Skeletal muscle tissue (tissue), 4 donors: ENCODE measurements around the gene SCYL1. TPM values are rescaled to one million over a fixed set of nuclear protein-coding genes. Genes with fewer than 3 reads are reported as not detected.
A peak's percentile ranks its signal among the peaks of the same experiment; 100 is the strongest.
"Not testable (repeated sequence)": the region's sequence is repeated elsewhere in the genome, so short reads cannot be mapped to it uniquely, and the experiment has no call there.

Source experiments
- H3K27ac ChIP-seq: one replicate; pipeline ENCODE4 v1.7.0; 2013; ENCODE audit warnings: mild to moderate bottlenecking, low read depth, low read length, inconsistent platforms
- H3K27me3 ChIP-seq, 3 donors: one replicate each; pipeline ENCODE4 v1.7.0; 2013; ENCODE audit warnings: low read length in 3 of 3; ENCODE audit not compliant: control insufficient read depth in 3 of 3, insufficient read depth in 3 of 3
- H3K36me3 ChIP-seq, 3 donors: one replicate each; pipeline ENCODE4 v1.7.0; 2013; ENCODE audit warnings: low read length in 3 of 3; ENCODE audit not compliant: control insufficient read depth in 3 of 3, insufficient read depth in 3 of 3
- H3K4me1 ChIP-seq, 3 donors: one replicate each; pipeline ENCODE4 v1.7.0; 2013; ENCODE audit warnings: low read length in 3 of 3, mild to moderate bottlenecking in 3 of 3; ENCODE audit not compliant: control insufficient read depth in 3 of 3, insufficient read depth in 3 of 3
- H3K4me3 ChIP-seq, 3 donors: one replicate each; pipeline ENCODE4 v1.7.0; 2013; ENCODE audit warnings: low read length in 3 of 3
- H3K9ac ChIP-seq, 3 donors: one replicate each; pipeline ENCODE4 v1.7.0; 2013; ENCODE audit warnings: low read length in 3 of 3, mild to moderate bottlenecking in 3 of 3, moderate library complexity in 2 of 3, low read depth in 1 of 3
- H3K9me3 ChIP-seq, 3 donors: one replicate each; pipeline ENCODE4 v1.7.0; 2013; ENCODE audit warnings: low read length in 3 of 3; ENCODE audit not compliant: control insufficient read depth in 3 of 3
- total RNA-seq: library from RNA; depleted of rRNA; stranded (reverse); fragments of >200 nt; gene quantifications from one replicate; pipeline ENCODE4 v1.2.3, GENCODE V29; 2014
- donor health status: Osteomylitis.

SCYL1 gene
- total RNA-seq, 1 donor from 2014 or later: 36.0 TPM

GRCh38 chr11:65559535-65559934, 34.7 kb downstream of the SCYL1 start:
- Histone ChIP-seq H3K4me3 (no peak overlapping the region), H3K36me3 (peaks cover 0 to 3% (median 0%) of the 10 kb centered on the region in 3 donors), H3K27me3 (no peaks in the 10 kb centered on the region), H3K9ac (peak overlapping the region; percentile 65 to 84 (median 81)), H3K4me1 (peaks cover 54 to 65% (median 64%) of the 10 kb centered on the region in 3 donors), H3K9me3 (no peaks in the 10 kb centered on the region), H3K27ac (peak overlapping the region; percentile 96)

DNA sequence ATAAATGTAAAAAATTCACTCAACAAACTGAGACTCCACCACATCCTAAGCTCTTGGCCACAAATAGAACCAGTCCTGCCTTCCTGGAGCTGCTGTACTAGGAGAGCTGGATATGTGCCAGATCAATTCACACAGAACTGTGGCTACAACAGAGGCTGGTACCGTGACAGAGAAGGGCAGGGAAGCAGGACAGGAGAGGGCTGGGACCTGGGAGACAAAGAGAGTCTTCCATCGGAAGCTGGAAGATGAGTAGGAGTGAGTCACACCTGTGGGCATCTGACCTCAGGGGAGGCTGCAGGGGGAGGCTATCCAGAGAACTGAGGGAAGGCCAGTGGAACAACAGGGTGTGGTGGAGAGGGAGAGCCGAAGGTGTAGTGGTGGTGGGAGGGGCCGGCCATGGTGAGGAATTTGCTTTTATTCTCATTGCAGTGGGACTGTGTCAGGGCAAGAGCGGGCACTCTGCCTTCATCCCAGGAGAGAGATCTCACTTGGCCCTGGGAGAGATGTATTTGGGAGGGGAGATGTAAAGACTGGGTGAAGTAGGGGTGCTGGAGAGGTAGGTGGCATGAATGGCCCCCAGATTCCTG, 35.2 kb downstream of the SCYL1 start:
- H3K4me3 ChIP-seq: no peak overlapping the region
- H3K9me3 ChIP-seq: no peaks in the 10 kb centered on the region
- peak overlapping the region; percentile 96 for H3K27ac ChIP-seq
- peaks cover 50 to 65% (median 60%) of the 10 kb centered on the region in 3 donors for H3K4me1 ChIP-seq
- H3K36me3 ChIP-seq: no peaks in the 10 kb centered on the region
- H3K9ac ChIP-seq: peak overlapping the region; percentile 23 to 84 (median 81)
- H3K27me3 ChIP-seq: no peaks in the 10 kb centered on the region

DNA sequence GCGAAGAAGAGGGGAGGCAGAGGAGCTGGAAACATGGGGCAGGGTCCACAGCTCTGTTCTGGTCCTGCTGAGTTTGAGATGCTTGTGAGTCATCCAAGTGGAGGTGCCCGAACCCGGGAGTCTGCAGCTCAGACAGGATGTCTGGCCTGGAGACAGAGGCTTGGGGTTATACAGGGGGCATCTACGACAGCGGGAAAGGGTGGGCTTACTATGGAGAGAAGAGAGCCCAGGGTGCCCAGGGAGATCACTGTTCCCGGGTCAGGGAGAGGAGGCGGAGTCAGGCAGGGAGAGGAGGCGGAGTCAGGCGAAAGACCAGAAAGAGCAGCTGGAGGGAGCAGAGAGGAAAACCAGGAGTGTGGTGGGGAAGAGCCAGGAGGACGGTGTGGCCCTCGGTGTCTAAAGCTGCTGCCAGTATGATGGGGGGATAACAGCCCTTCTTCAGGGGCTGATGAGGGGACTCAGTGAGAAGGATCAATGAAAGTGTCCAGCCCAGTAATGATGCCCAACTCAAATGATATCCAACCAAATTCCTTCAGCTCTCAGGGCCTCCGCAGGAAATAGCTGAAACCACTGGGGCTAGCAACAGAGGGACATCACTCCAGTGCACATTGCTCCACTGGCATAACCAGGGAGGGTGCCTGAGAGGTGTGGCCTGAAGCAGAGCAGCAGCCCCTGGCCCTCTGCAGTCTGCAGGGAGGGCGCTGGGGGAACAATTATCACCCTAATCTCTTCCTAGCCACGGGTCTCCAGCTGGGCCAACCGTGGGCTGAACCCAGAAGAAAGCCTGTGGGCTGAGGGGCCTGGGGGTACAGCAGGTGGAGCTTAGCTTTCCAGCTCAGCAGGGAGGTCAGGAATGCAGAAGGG, 35.9 kb downstream of the SCYL1 start:
- Histone ChIP-seq H3K27ac (peak overlapping the region; percentile 96), H3K4me3 (peak overlapping the region in 2 of 3 donors; percentile 1 to 27), H3K36me3 (no peaks in the 10 kb centered on the region), H3K27me3 (no peaks in the 10 kb centered on the region), H3K9ac (peak overlapping the region; percentile 19 to 84 (median 38)), H3K4me1 (peaks cover 43 to 57% (median 52%) of the 10 kb centered on the region in 3 donors), H3K9me3 (no peaks in the 10 kb centered on the region)

GRCh38 chr11:65562020-65562419, 37.1 kb downstream of the SCYL1 start:
- no peaks in the 10 kb centered on the region for H3K27me3 ChIP-seq

DNA sequence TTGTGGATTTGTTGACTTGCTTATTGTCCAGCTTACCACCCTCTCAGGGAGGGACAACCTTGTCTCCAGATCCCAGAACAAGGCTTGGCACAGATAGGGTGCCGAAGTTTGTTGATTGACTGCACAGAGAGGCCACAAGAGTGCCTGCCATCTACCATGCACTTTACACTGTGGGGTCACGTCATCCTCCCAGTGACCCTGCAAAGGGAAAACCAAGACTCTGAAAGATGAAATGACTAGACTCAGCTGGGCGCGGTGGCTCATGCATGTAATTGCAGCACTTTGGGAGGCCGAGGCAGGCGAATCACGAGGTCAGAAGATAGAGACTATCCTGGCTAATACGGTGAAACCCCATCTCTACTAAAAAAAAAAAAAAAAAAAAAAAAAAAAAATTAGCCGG, 37.9 kb downstream of the SCYL1 start:
- H3K27ac ChIP-seq: no peak overlapping the region
- no peak overlapping the region for H3K9ac ChIP-seq
- peaks cover 0 to under 1% (median 0%) of the 10 kb centered on the region in 3 donors for H3K36me3 ChIP-seq
- H3K9me3 ChIP-seq: no peaks in the 10 kb centered on the region
- no peaks in the 10 kb centered on the region for H3K27me3 ChIP-seq
- H3K4me3 ChIP-seq: no peak overlapping the region
- peaks cover 31 to 49% (median 45%) of the 10 kb centered on the region in 3 donors for H3K4me1 ChIP-seq

More at GRCh38 chr11:65562020-65562419, 37.1 kb downstream of the SCYL1 start:
- H3K9me3 ChIP-seq: no peaks in the 10 kb centered on the region
- peak overlapping the region in 1 of 3 donors; percentile 8 for H3K9ac ChIP-seq
- H3K4me1 ChIP-seq: peaks cover 33 to 50% (median 46%) of the 10 kb centered on the region in 3 donors
- no peaks in the 10 kb centered on the region for H3K36me3 ChIP-seq
- H3K4me3 ChIP-seq: no peak overlapping the region
- no peak overlapping the region for H3K27ac ChIP-seq

- no peak overlapping the region for H3K9ac ChIP-seq
- peaks cover 37 to 56% (median 51%) of the 10 kb centered on the region in 3 donors for H3K4me1 ChIP-seq
- no peaks in the 10 kb centered on the region for H3K27me3 ChIP-seq
- no peak overlapping the region for H3K27ac ChIP-seq
- H3K4me3 ChIP-seq: no peak overlapping the region
- H3K36me3 ChIP-seq: peaks cover under 1 to 4% (median 3%) of the 10 kb centered on the region in 3 donors
- H3K9me3 ChIP-seq: no peaks in the 10 kb centered on the region
Measured at GRCh38 chr11:65563601-65564000, 38.7 kb downstream of the SCYL1 start.

DNA sequence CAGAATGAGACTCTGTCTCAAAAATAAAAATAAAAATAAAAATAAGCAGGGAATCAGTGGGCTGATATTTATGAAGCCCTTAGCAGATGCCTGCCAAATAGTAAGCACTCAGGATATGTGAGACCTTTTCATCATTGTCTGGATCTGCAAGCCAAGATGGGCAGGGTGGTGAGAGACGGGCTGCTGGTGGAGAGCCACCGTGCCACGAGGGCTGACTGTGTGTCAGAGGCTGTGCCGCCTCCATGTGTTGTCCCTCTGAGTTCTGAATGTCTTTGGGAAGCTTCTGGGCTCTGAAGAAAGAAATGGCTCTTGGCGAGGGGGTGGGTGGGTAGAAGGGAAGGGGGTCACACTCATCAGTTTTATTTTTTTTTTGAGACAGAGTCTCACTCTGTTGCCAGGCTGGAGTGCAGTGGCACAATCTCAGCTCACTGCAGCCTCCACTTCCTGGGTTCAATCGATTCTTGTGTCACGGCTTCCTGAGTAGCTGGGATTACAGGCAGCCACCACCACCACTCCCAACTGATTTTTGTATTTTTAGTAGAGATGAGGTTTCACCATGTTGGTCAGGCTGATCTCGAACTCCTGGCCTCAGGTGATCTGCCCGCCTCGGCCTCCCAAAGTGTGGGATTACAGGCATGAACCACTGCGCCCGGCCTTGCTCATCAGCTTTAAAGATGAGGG, 40.1 kb downstream of the SCYL1 start:
- not testable (repeated sequence) for H3K36me3 ChIP-seq, H3K27ac ChIP-seq, H3K27me3 ChIP-seq, H3K9me3 ChIP-seq, H3K4me3 ChIP-seq
- Histone ChIP-seq H3K4me1 (peaks cover 36 to 56% (median 49%) of the 10 kb centered on the region in 3 donors), H3K9ac (peak overlapping the region in 1 of 3 donors; percentile 8)

DNA sequence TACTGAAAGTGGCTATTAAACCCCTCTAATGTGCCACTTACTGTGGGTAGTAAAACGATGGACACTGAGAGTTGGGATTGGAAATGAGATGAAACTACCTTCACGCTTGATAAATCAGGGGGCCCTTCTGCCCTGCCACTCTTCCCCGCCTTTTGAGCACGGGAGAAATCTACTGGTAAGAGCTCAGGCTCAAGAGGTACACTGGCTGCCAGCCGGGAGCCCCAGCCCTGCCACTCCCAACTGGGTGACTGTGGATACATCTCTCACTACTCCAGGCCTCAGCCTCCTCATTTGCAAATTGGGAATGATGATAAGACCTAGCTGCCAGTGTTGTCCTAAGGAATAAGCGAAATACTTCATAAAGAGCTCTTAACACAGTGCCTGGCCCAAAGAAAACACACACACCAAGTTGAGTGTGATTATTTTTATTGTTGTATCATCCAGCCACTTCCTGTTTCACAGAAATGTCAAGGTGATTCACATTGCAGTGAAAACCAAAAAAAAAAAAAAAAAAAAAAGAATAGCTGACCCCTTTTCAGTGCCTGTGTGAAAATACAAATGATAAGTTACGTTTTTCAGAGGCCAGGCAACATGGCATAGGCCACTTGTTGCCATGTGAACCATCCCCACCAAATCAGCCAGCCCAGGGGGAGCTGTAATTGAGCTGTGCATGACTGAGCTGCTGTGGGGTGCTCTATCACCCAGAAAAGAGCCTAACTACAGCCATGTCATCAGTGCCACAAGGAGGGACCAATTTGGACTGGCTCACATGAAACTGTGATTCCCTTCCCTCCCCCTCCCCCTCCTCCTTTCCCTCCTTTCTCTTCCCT, 41.0 kb downstream of the SCYL1 start:
- H3K27me3 ChIP-seq: no peaks in the 10 kb centered on the region
- H3K36me3 ChIP-seq: peaks cover 3 to 4% (median 3%) of the 10 kb centered on the region in 3 donors
- no peaks in the 10 kb centered on the region for H3K9me3 ChIP-seq
- peaks cover 32 to 55% (median 45%) of the 10 kb centered on the region in 3 donors for H3K4me1 ChIP-seq
- peak overlapping the region in 1 of 3 donors; percentile 8 for H3K9ac ChIP-seq
- H3K27ac ChIP-seq: no peak overlapping the region
- H3K4me3 ChIP-seq: no peak overlapping the region
